Breast epithelium (tissue), 3 donors: ENCODE results near the gene TENM4.

ENCODE experiments used
- POLR2A ChIP-seq: fragments of 450-650 bp; IDR thresholded peaks from one replicate; pipeline ENCODE4 v1.6.1; 2016; ENCODE audit warnings: antibody characterized with exemption, mild to moderate bottlenecking, moderate library complexity
- TF ChIP-seq, protein P1 (sequence below), 3 donors: fragments of 450-650 bp; IDR thresholded peaks; one replicate each; pipeline ENCODE4 v1.5.1; 2016 to 2017; ENCODE audit warnings: antibody characterized with exemption in 3 of 3, mild to moderate bottlenecking in 3 of 3, moderate library complexity in 3 of 3

DNA sequence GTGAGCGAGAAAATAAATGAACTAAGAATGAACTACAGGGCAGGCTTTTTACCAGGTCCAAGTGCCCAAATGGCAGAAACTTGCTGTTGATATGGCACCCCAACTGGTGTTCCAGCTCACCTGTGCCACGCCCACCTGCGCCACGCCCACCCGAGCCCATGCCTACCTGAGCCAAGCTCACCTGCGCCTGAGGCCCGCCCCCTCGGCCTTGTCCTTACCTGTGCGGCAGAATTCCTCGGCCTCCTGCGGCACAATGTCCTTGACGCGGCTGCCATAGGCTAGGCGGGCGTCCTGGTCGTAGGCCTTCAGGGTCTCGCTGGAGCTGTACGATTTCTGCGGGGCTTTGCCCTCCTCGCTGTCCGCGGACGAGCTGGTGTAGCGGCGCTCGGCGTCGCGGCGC, 371.3 kb downstream of the TENM4 start:
- TF ChIP-seq, protein P1, sequence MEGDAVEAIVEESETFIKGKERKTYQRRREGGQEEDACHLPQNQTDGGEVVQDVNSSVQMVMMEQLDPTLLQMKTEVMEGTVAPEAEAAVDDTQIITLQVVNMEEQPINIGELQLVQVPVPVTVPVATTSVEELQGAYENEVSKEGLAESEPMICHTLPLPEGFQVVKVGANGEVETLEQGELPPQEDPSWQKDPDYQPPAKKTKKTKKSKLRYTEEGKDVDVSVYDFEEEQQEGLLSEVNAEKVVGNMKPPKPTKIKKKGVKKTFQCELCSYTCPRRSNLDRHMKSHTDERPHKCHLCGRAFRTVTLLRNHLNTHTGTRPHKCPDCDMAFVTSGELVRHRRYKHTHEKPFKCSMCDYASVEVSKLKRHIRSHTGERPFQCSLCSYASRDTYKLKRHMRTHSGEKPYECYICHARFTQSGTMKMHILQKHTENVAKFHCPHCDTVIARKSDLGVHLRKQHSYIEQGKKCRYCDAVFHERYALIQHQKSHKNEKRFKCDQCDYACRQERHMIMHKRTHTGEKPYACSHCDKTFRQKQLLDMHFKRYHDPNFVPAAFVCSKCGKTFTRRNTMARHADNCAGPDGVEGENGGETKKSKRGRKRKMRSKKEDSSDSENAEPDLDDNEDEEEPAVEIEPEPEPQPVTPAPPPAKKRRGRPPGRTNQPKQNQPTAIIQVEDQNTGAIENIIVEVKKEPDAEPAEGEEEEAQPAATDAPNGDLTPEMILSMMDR (IDR thresholded peaks at IDR 0.05) = no peak
- TF ChIP-seq POLR2A = no peak
